Measurements from ENCODE around the gene CARS2. TPM values are rescaled to one million over a fixed set of nuclear protein-coding genes. Genes with fewer than 3 reads are reported as not detected.
A peak's percentile ranks its signal among the peaks of the same experiment; 100 is the strongest.

Gene CARS2
- total RNA-seq, 2 donors from 2014 or later: 43.0 to 82.6 TPM

- Histone ChIP-seq H3K9ac (ENCODE audit: low read depth in 2 of 2, low read length in 2 of 2) (no peak overlapping the region), H3K4me1 (no peaks in the 10 kb centered on the region), H3K27ac (no peak overlapping the region), H3K36me3 (no peaks in the 10 kb centered on the region), H3K9me3 (no peaks in the 10 kb centered on the region), H3K27me3 (no peaks in the 10 kb centered on the region), H3K4me3 (no peak overlapping the region)
- no peak for TF ChIP-seq CTCF (IDR thresholded peaks at IDR 0.05)
- no peak for DNase-seq
- intact Hi-C loops (cut with DNase I): no loop called here
Observed at GRCh38 chr13:110649551-110649950, 56.4 kb downstream of the CARS2 start.

DNA sequence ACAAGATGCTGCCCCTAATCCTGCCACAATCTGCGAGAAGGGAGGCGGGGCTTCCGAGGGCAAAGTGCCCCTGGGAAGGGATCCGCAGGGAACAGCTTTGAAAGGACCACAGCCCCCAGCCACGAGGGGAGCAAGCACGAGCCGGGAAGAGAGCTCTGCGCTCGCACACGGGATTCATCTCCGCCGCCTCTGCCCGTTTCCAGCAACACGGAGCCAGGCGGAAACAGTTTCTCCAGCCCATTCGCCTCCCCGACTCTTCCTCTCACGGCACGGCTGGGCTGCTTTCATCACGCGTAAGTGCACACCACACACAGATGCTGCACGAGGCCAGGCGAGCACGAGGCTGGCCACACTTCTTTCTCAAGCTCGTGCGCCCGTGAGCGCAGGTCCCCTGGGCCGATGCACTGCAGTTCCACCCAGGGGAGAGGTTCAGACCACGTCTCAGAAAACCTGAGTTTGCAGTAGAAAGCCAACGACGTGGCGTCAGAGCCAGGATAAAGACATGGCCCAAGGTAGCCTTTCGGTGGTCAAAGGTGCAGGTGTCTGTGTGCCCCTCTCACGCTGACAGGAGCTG, 57.0 kb downstream of the CARS2 start:
- TF ChIP-seq CTCF (IDR thresholded peaks at IDR 0.05): no peak
- Histone ChIP-seq H3K4me1 (no peaks in the 10 kb centered on the region), H3K27ac (no peak overlapping the region), H3K9me3 (no peaks in the 10 kb centered on the region), H3K36me3 (no peaks in the 10 kb centered on the region), H3K9ac (ENCODE audit: low read depth in 2 of 2, low read length in 2 of 2) (no peak overlapping the region), H3K4me3 (no peak overlapping the region), H3K27me3 (no peaks in the 10 kb centered on the region)
- DNase-seq: peak; percentile 16
- intact Hi-C loops (cut with DNase I): no loop called here

DNA sequence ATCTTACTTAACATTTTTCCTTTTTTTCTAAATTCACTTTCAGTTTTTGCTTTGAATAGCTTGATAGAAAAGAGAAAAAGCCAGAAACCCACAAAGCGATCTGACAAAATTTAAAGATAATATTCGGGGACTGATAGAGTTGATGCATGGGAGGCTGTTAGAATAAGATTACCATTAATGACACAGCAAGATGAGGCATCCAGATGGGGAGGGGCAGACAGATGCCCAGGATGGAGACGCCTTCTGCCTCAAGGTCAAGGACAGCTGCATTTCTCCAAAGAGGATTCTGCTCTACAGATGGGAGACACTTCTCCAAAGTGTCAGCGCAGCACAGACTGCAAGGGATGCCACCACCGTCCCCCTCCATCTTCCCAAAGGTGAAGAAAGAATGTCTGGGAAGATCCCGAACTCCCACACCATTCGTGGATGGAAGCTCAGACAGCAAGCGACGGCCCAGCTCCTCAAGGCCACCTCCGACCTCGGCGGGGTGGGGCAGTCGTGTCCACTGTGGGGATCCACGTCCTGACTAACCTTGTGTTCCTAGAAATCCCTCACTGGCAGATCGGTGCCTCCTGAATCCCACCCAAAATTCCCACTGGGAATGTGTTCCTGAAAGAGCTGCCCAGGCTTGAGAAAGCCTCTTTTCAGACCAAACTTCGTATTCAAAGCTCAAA, 57.6 kb downstream of the CARS2 start:
- Histone ChIP-seq H3K9ac (ENCODE audit: low read depth in 2 of 2, low read length in 2 of 2) (no peak overlapping the region), H3K9me3 (no peaks in the 10 kb centered on the region), H3K36me3 (no peaks in the 10 kb centered on the region), H3K4me3 (no peak overlapping the region), H3K27me3 (no peaks in the 10 kb centered on the region), H3K4me1 (no peaks in the 10 kb centered on the region), H3K27ac (no peak overlapping the region)
- intact Hi-C loops (cut with DNase I): no loop called here
- peak; percentile 11 for DNase-seq
- no peak for TF ChIP-seq CTCF (IDR thresholded peaks at IDR 0.05)

- Histone ChIP-seq H3K4me1 (no peaks in the 10 kb centered on the region), H3K36me3 (no peaks in the 10 kb centered on the region), H3K27ac (no peak overlapping the region), H3K9me3 (no peaks in the 10 kb centered on the region), H3K9ac (ENCODE audit: low read depth in 2 of 2, low read length in 2 of 2) (no peak overlapping the region), H3K4me3 (no peak overlapping the region), H3K27me3 (no peaks in the 10 kb centered on the region)
- no peak for TF ChIP-seq CTCF (IDR thresholded peaks at IDR 0.05)
- no peak for DNase-seq
- intact Hi-C loops (cut with DNase I): no loop called here
Observed at GRCh38 chr13:110647365-110647737, 58.6 kb downstream of the CARS2 start.

GRCh38 chr13:110646442-110647364, 59.2 kb downstream of the CARS2 start:
- no peak overlapping the region for H3K9ac ChIP-seq (ENCODE audit: low read depth in 2 of 2, low read length in 2 of 2)
- no peak overlapping the region for H3K27ac ChIP-seq
- intact Hi-C loops (cut with DNase I): no loop called here
- no peaks in the 10 kb centered on the region for H3K9me3 ChIP-seq
- no peak for DNase-seq
- no peaks in the 10 kb centered on the region for H3K27me3 ChIP-seq
- no peaks in the 10 kb centered on the region for H3K4me1 ChIP-seq
- H3K4me3 ChIP-seq: no peak overlapping the region
- no peaks in the 10 kb centered on the region for H3K36me3 ChIP-seq
- TF ChIP-seq CTCF (IDR thresholded peaks at IDR 0.05): no peak

Measured in colonic mucosa (tissue), 4 donors.